SK-N-SH treated with all-trans-retinoic acid at 6 μM for 48 hours (cell line): ENCODE results near the gene RBM33.

Experiments used
- ARNTL ChIP-seq: fragments of 450-650 bp; formaldehyde crosslinking; IDR thresholded peaks from 2 replicates; pipeline ENCODE4 v1.5.0; 2020; ENCODE audit warnings: low read depth, mild to moderate bottlenecking, moderate library complexity, borderline replicate concordance
- CREB5 ChIP-seq: fragments of 250-450 bp; sonication (Bioruptor Pico); IDR thresholded peaks from 2 replicates; pipeline ENCODE4 v1.5.1; 2020; ENCODE audit warnings: low read depth, mild to moderate bottlenecking, moderate library complexity
- TSHZ2 ChIP-seq: fragments of 250-450 bp; sonication (Bioruptor Pico); IDR thresholded peaks from 2 replicates; pipeline ENCODE4 v1.5.0; 2020; ENCODE audit warnings: mild to moderate bottlenecking, moderate library complexity

- TF ChIP-seq CREB5 (CRISPR knock-in tag) (no peak), TSHZ2 (CRISPR knock-in tag) (no peak), ARNTL (CRISPR knock-in tag) (no peak)
Observed at GRCh38 chr7:155751409-155751808, 106.9 kb downstream of the RBM33 start.
